ENCODE measurements around the gene TRAPPC5. TPM values are rescaled to one million over a fixed set of nuclear protein-coding genes. Genes with fewer than 3 reads are reported as not detected.

The TRAPPC5 gene
- total and polyA plus RNA-seq, 10 of the 15 experiments (the other 5 are each of a cell fraction or from before 2014, with no cell fraction given) = 4.2 to 210 (median 89.1) TPM

- no peak for DNase-seq (ENCODE audit: low read depth, low spot score)
- POLR2A ChIA-PET = interaction anchor here (0.5 to 1.2 kb wide), 4 partner anchors 8 to 71 kb away, joined by 3 to 5 read pairs (median 4); no protein-coding TSS in a partner anchor
- CTCF ChIA-PET = interaction anchor here (1.1 to 1.3 kb wide), 2 partner anchors 9 to 26 kb away, joined by 3 to 10 read pairs; partner anchors contain the start of gene TRAPPC5
- SMC1A ChIA-PET (ENCODE audit: uncharacterized antibody, unreplicated experiment) = interaction anchor here (0.8 to 1.2 kb wide), 4 partner anchors 9 to 94 kb away, joined by 3 read pairs; no protein-coding TSS in a partner anchor
- TF ChIP-seq POLR2A (IDR thresholded peaks at IDR 0.05; ENCODE audit: low read depth, low read length) (0 out of 2 replicates have a peak, but pooled peaks have one; percentile 23), MLLT1 (IDR thresholded peaks at IDR 0.05) (peak; percentile 41; the same call in 1 of the 2 replicates), MYB (IDR thresholded peaks at IDR 0.05; ENCODE audit: borderline replicate concordance, low read depth, low read length) (no peak), RUNX3 (IDR thresholded peaks at IDR 0.05; ENCODE audit: low read length) (0 out of 2 replicates have a peak, but pooled peaks have one; percentile 5), NR2F1 (conservative IDR thresholded peaks at IDR 0.05) (no peak), SMARCA5 (IDR thresholded peaks at IDR 0.05) (0 out of 2 replicates have a peak, but pooled peaks have one; percentile 22)
- no peaks in the 10 kb centered on the region; the same call in 2 of the 3 replicates for H3K9me3 ChIP-seq (replicated peaks; ENCODE audit: control insufficient read depth, insufficient read depth, low read length)
- H3K9ac ChIP-seq (ENCODE audit: control insufficient read depth, insufficient read depth, low read length) = peak overlapping the region; percentile 82
- no peak for ATAC-seq
- H3K36me3 ChIP-seq (ENCODE audit: control insufficient read depth in 2 of 2, insufficient read depth in 2 of 2, low read length in 1 of 2) = no peaks in the 10 kb centered on the region
- in situ Hi-C loops (cut with MboI) (loop anchor here (10.0 kb wide), 2 partner anchors 522 to 1182 kb away; no protein-coding TSS in a partner anchor), intact Hi-C loops (cut with micrococcal nuclease; ENCODE audit: unreplicated experiment) (loop anchor here (10.0 kb wide), 1 partner anchor 488 kb away; no protein-coding TSS in a partner anchor)
- H3K27ac ChIP-seq (ENCODE audit: control insufficient read depth, insufficient read depth) = peak overlapping the region; percentile 99
- peaks cover 77% of the 10 kb centered on the region for H3K4me1 ChIP-seq (ENCODE audit: control insufficient read depth, insufficient read depth, low read length)
- H3K27me3 ChIP-seq (replicated peaks in 1 of 2; ENCODE audit: control insufficient read depth in 2 of 2, insufficient read depth in 2 of 2, low read length in 1 of 2) = no peaks in the 10 kb centered on the region
- H2AFZ ChIP-seq (ENCODE audit: control insufficient read depth, low read depth, low read length) = peak overlapping the region; percentile 56
- FAIRE-seq = no peak
- RAD21 ChIA-PET (ENCODE audit: unreplicated experiment) = interaction anchor here (1.0 to 2.4 kb wide), 8 partner anchors 8 to 67 kb away, joined by 3 to 9 read pairs (median 6); partner anchors contain the start of gene TRAPPC5
- 57% methylated on average over 14 of the region's 14 CpGs for WGBS (ENCODE audit: insufficient coverage, insufficient replicate concordance, low lambda C conversion rate, missing lambda C conversion rate)
- no TSS peak for BruUV-seq (replicated peaks)
- peak overlapping the region; percentile 53; the same call in 1 of the 2 replicates for H3K4me3 ChIP-seq
- peaks cover 7% of the 10 kb centered on the region for H3K79me2 ChIP-seq (ENCODE audit: control insufficient read depth, insufficient read depth, low read length)
- peak overlapping the region; percentile 97 for H3K4me2 ChIP-seq (ENCODE audit: control insufficient read depth, insufficient read depth)
- H4K20me1 ChIP-seq (ENCODE audit: control insufficient read depth, insufficient read depth) = no peaks in the 10 kb centered on the region
These were observed 25.7 kb downstream of the TRAPPC5 start for GRCh38 chr19:7706188-7706954.

Data from GM12878 (cell line).